ENCODE results near the gene GOLT1A.

The GOLT1A gene

GRCh38 chr1:204217648-204218000, 3.8 kb upstream of the GOLT1A start:
- peaks cover 10% of the 10 kb centered on the region in 2 donors for H3K27me3 ChIP-seq (ENCODE audit: control insufficient read depth in 1 of 2, insufficient read depth in 2 of 2, low read length in 2 of 2)
- H3K4me1 ChIP-seq (ENCODE audit: control insufficient read depth, insufficient read depth, low read length) = peaks cover 3% of the 10 kb centered on the region
- H3K36me3 ChIP-seq (ENCODE audit: control insufficient read depth in 2 of 2, insufficient read depth in 2 of 2, low read length in 2 of 2) = no peaks in the 10 kb centered on the region

GRCh38 chr1:204216880-204217647, 3.3 kb upstream of the GOLT1A start:
- no peaks in the 10 kb centered on the region for H3K36me3 ChIP-seq (ENCODE audit: control insufficient read depth in 2 of 2, insufficient read depth in 2 of 2, low read length in 2 of 2)
- peaks cover 3% of the 10 kb centered on the region for H3K4me1 ChIP-seq (ENCODE audit: control insufficient read depth, insufficient read depth, low read length)
- H3K9ac ChIP-seq (ENCODE audit: low read length in 2 of 2) = no peak overlapping the region
- peaks cover 10% of the 10 kb centered on the region in 2 donors for H3K27me3 ChIP-seq (ENCODE audit: control insufficient read depth in 1 of 2, insufficient read depth in 2 of 2, low read length in 2 of 2)
- no peak overlapping the region for H3K4me3 ChIP-seq (ENCODE audit: low read length in 2 of 2)
- H3K27ac ChIP-seq (ENCODE audit: low read length) = no peak overlapping the region
- H3K9me3 ChIP-seq (ENCODE audit: control insufficient read depth in 2 of 2, low read length in 2 of 2) = no peaks in the 10 kb centered on the region

More at GRCh38 chr1:204217648-204218000, 3.8 kb upstream of the GOLT1A start:
- H3K9me3 ChIP-seq (ENCODE audit: control insufficient read depth in 2 of 2, low read length in 2 of 2) = no peaks in the 10 kb centered on the region
- no peak overlapping the region for H3K4me3 ChIP-seq (ENCODE audit: low read length in 2 of 2)
- no peak overlapping the region for H3K9ac ChIP-seq (ENCODE audit: low read length in 2 of 2)
- H3K27ac ChIP-seq (ENCODE audit: low read length) = no peak overlapping the region

- no peak overlapping the region for H3K9ac ChIP-seq (ENCODE audit: low read length in 2 of 2)
- H3K4me3 ChIP-seq (ENCODE audit: low read length in 2 of 2) = no peak overlapping the region
- H3K27ac ChIP-seq (ENCODE audit: low read length) = no peak overlapping the region
- no peaks in the 10 kb centered on the region for H3K36me3 ChIP-seq (ENCODE audit: control insufficient read depth in 2 of 2, insufficient read depth in 2 of 2, low read length in 2 of 2)
- peaks cover 3% of the 10 kb centered on the region for H3K4me1 ChIP-seq (ENCODE audit: control insufficient read depth, insufficient read depth, low read length)
- no peaks in the 10 kb centered on the region for H3K9me3 ChIP-seq (ENCODE audit: control insufficient read depth in 2 of 2, low read length in 2 of 2)
- peaks cover 13 to 15% of the 10 kb centered on the region in 2 donors for H3K27me3 ChIP-seq (ENCODE audit: control insufficient read depth in 1 of 2, insufficient read depth in 2 of 2, low read length in 2 of 2)
Observed at GRCh38 chr1:204216236-204216635, 2.4 kb upstream of the GOLT1A start.

GRCh38 chr1:204212715-204213114, 1.1 kb downstream of the GOLT1A start:
- H3K9me3 ChIP-seq (ENCODE audit: control insufficient read depth in 2 of 2, low read length in 2 of 2) = no peaks in the 10 kb centered on the region
- peaks cover 13 to 15% of the 10 kb centered on the region in 2 donors for H3K27me3 ChIP-seq (ENCODE audit: control insufficient read depth in 1 of 2, insufficient read depth in 2 of 2, low read length in 2 of 2)
- no peaks in the 10 kb centered on the region for H3K36me3 ChIP-seq (ENCODE audit: control insufficient read depth in 2 of 2, insufficient read depth in 2 of 2, low read length in 2 of 2)
- H3K4me3 ChIP-seq (ENCODE audit: low read length in 2 of 2) = no peak overlapping the region
- H3K9ac ChIP-seq (ENCODE audit: low read length in 2 of 2) = no peak overlapping the region
- no peak overlapping the region for H3K27ac ChIP-seq (ENCODE audit: low read length)
- H3K4me1 ChIP-seq (ENCODE audit: control insufficient read depth, insufficient read depth, low read length) = peaks cover 3% of the 10 kb centered on the region

GRCh38 chr1:204211046-204211445, 2.7 kb downstream of the GOLT1A start:
- Histone ChIP-seq H3K36me3 (ENCODE audit: control insufficient read depth in 2 of 2, insufficient read depth in 2 of 2, low read length in 2 of 2) (no peaks in the 10 kb centered on the region), H3K4me3 (ENCODE audit: low read length in 2 of 2) (no peak overlapping the region), H3K9ac (ENCODE audit: low read length in 2 of 2) (no peak overlapping the region), H3K27me3 (ENCODE audit: control insufficient read depth in 1 of 2, insufficient read depth in 2 of 2, low read length in 2 of 2) (peaks cover 10 to 18% of the 10 kb centered on the region in 2 donors), H3K9me3 (ENCODE audit: control insufficient read depth in 2 of 2, low read length in 2 of 2) (no peaks in the 10 kb centered on the region), H3K4me1 (ENCODE audit: control insufficient read depth, insufficient read depth, low read length) (peaks cover 3% of the 10 kb centered on the region), H3K27ac (ENCODE audit: low read length) (no peak overlapping the region)

GRCh38 chr1:204207136-204207616, 6.6 kb downstream of the GOLT1A start:
- H3K4me3 ChIP-seq (ENCODE audit: low read length in 2 of 2) = no peak overlapping the region
- no peak overlapping the region for H3K9ac ChIP-seq (ENCODE audit: low read length in 2 of 2)
- H3K27ac ChIP-seq (ENCODE audit: low read length) = no peak overlapping the region
- H3K9me3 ChIP-seq (ENCODE audit: control insufficient read depth in 2 of 2, low read length in 2 of 2) = no peaks in the 10 kb centered on the region
- no peaks in the 10 kb centered on the region for H3K36me3 ChIP-seq (ENCODE audit: control insufficient read depth in 2 of 2, insufficient read depth in 2 of 2, low read length in 2 of 2)
- H3K4me1 ChIP-seq (ENCODE audit: control insufficient read depth, insufficient read depth, low read length) = no peaks in the 10 kb centered on the region
- H3K27me3 ChIP-seq (ENCODE audit: control insufficient read depth in 1 of 2, insufficient read depth in 2 of 2, low read length in 2 of 2) = peaks cover 14 to 15% of the 10 kb centered on the region in 2 donors

GRCh38 chr1:204206121-204206520, 7.7 kb downstream of the GOLT1A start:
- Histone ChIP-seq H3K9ac (ENCODE audit: low read length in 2 of 2) (no peak overlapping the region), H3K4me1 (ENCODE audit: control insufficient read depth, insufficient read depth, low read length) (no peaks in the 10 kb centered on the region), H3K36me3 (ENCODE audit: control insufficient read depth in 2 of 2, insufficient read depth in 2 of 2, low read length in 2 of 2) (no peaks in the 10 kb centered on the region), H3K4me3 (ENCODE audit: low read length in 2 of 2) (no peak overlapping the region), H3K27ac (ENCODE audit: low read length) (no peak overlapping the region), H3K9me3 (ENCODE audit: control insufficient read depth in 2 of 2, low read length in 2 of 2) (no peaks in the 10 kb centered on the region), H3K27me3 (ENCODE audit: control insufficient read depth in 1 of 2, insufficient read depth in 2 of 2, low read length in 2 of 2) (peaks cover 9 to 17% of the 10 kb centered on the region in 2 donors)

GRCh38 chr1:204205486-204205885, 8.3 kb downstream of the GOLT1A start:
- H3K9me3 ChIP-seq (ENCODE audit: control insufficient read depth in 2 of 2, low read length in 2 of 2) = no peaks in the 10 kb centered on the region

GRCh38 chr1:204204944-204205343, 8.8 kb downstream of the GOLT1A start:
- Histone ChIP-seq H3K27ac (ENCODE audit: low read length) (no peak overlapping the region), H3K36me3 (ENCODE audit: control insufficient read depth in 2 of 2, insufficient read depth in 2 of 2, low read length in 2 of 2) (no peaks in the 10 kb centered on the region), H3K9me3 (ENCODE audit: control insufficient read depth in 2 of 2, low read length in 2 of 2) (no peaks in the 10 kb centered on the region), H3K27me3 (ENCODE audit: control insufficient read depth in 1 of 2, insufficient read depth in 2 of 2, low read length in 2 of 2) (peaks cover 12 to 18% of the 10 kb centered on the region in 2 donors), H3K4me3 (ENCODE audit: low read length in 2 of 2) (no peak overlapping the region), H3K9ac (ENCODE audit: low read length in 2 of 2) (no peak overlapping the region), H3K4me1 (ENCODE audit: control insufficient read depth, insufficient read depth, low read length) (no peaks in the 10 kb centered on the region)

More at GRCh38 chr1:204205486-204205885, 8.3 kb downstream of the GOLT1A start:
- Histone ChIP-seq H3K4me3 (ENCODE audit: low read length in 2 of 2) (no peak overlapping the region), H3K36me3 (ENCODE audit: control insufficient read depth in 2 of 2, insufficient read depth in 2 of 2, low read length in 2 of 2) (no peaks in the 10 kb centered on the region), H3K4me1 (ENCODE audit: control insufficient read depth, insufficient read depth, low read length) (no peaks in the 10 kb centered on the region), H3K27ac (ENCODE audit: low read length) (no peak overlapping the region), H3K9ac (ENCODE audit: low read length in 2 of 2) (no peak overlapping the region), H3K27me3 (ENCODE audit: control insufficient read depth in 1 of 2, insufficient read depth in 2 of 2, low read length in 2 of 2) (peaks cover 12 to 17% of the 10 kb centered on the region in 2 donors)

- no peak overlapping the region for H3K4me3 ChIP-seq (ENCODE audit: low read length in 2 of 2)
- no peaks in the 10 kb centered on the region for H3K9me3 ChIP-seq (ENCODE audit: control insufficient read depth in 2 of 2, low read length in 2 of 2)
- H3K36me3 ChIP-seq (ENCODE audit: control insufficient read depth in 2 of 2, insufficient read depth in 2 of 2, low read length in 2 of 2) = no peaks in the 10 kb centered on the region
- H3K27me3 ChIP-seq (ENCODE audit: control insufficient read depth in 1 of 2, insufficient read depth in 2 of 2, low read length in 2 of 2) = peaks cover 12 to 24% of the 10 kb centered on the region in 2 donors
- no peaks in the 10 kb centered on the region for H3K4me1 ChIP-seq (ENCODE audit: control insufficient read depth, insufficient read depth, low read length)
- H3K9ac ChIP-seq (ENCODE audit: low read length in 2 of 2) = no peak overlapping the region
- H3K27ac ChIP-seq (ENCODE audit: low read length) = no peak overlapping the region
Observed at GRCh38 chr1:204203206-204203767, 10.5 kb downstream of the GOLT1A start.

- H3K9ac ChIP-seq (ENCODE audit: low read length in 2 of 2) = no peak overlapping the region
- no peak overlapping the region for H3K27ac ChIP-seq (ENCODE audit: low read length)
Observed at GRCh38 chr1:204202481-204202880, 11.3 kb downstream of the GOLT1A start.

More at GRCh38 chr1:204202481-204202880, 11.3 kb downstream of the GOLT1A start:
- no peak overlapping the region for H3K4me3 ChIP-seq (ENCODE audit: low read length in 2 of 2)
- H3K36me3 ChIP-seq (ENCODE audit: control insufficient read depth in 2 of 2, insufficient read depth in 2 of 2, low read length in 2 of 2) = no peaks in the 10 kb centered on the region
- peaks cover 12 to 24% of the 10 kb centered on the region in 2 donors for H3K27me3 ChIP-seq (ENCODE audit: control insufficient read depth in 1 of 2, insufficient read depth in 2 of 2, low read length in 2 of 2)
- no peaks in the 10 kb centered on the region for H3K9me3 ChIP-seq (ENCODE audit: control insufficient read depth in 2 of 2, low read length in 2 of 2)
- H3K4me1 ChIP-seq (ENCODE audit: control insufficient read depth, insufficient read depth, low read length) = no peaks in the 10 kb centered on the region

Data from stomach smooth muscle (tissue), 2 donors.